DOHH2 (cell line): Measurements from ENCODE around the gene BOK.
"Not testable (repeated sequence)": the region's sequence is repeated elsewhere in the genome, so short reads cannot be mapped to it uniquely, and the experiment has no call there.

Experiments
- CTCF ChIP-seq: fragments of 200-600 bp; sonication (generic); IDR thresholded peaks from one replicate; pipeline ENCODE4 v1.5.1; 2014; ENCODE audit warnings: antibody characterized with exemption, mild to moderate bottlenecking, low read depth, low read length; ENCODE audit not compliant: poor library complexity, severe bottlenecking
- EZH2phosphoT487 ChIP-seq: fragments of 200-600 bp; sonication (generic); IDR thresholded peaks from 2 replicates; pipeline ENCODE4 v1.6.1; 2017; ENCODE audit warnings: borderline replicate concordance, mild to moderate bottlenecking, antibody characterized with exemption, low read length, moderate library complexity, mixed read lengths

GRCh38 chr2:241525818-241526780 is 32.4 kb upstream of the BOK start:
- not testable (repeated sequence) for TF ChIP-seq CTCF, EZH2phosphoT487
